Measurements from ENCODE around the gene RFNG.

Gene RFNG

GRCh38 chr17:82097184-82097918 is 45.7 kb upstream of the RFNG start:
- H3K27ac ChIP-seq: peak overlapping the region; percentile 97
- TF ChIP-seq ZFX (IDR thresholded peaks at IDR 0.05; ENCODE audit: borderline replicate concordance): no peak
- no peak for TF ChIP-seq CTCF (IDR thresholded peaks at IDR 0.05)

- peak overlapping the region; percentile 97 for H3K27ac ChIP-seq
These were observed 45.1 kb upstream of the RFNG start for GRCh38 chr17:82096709-82097183.

DNA sequence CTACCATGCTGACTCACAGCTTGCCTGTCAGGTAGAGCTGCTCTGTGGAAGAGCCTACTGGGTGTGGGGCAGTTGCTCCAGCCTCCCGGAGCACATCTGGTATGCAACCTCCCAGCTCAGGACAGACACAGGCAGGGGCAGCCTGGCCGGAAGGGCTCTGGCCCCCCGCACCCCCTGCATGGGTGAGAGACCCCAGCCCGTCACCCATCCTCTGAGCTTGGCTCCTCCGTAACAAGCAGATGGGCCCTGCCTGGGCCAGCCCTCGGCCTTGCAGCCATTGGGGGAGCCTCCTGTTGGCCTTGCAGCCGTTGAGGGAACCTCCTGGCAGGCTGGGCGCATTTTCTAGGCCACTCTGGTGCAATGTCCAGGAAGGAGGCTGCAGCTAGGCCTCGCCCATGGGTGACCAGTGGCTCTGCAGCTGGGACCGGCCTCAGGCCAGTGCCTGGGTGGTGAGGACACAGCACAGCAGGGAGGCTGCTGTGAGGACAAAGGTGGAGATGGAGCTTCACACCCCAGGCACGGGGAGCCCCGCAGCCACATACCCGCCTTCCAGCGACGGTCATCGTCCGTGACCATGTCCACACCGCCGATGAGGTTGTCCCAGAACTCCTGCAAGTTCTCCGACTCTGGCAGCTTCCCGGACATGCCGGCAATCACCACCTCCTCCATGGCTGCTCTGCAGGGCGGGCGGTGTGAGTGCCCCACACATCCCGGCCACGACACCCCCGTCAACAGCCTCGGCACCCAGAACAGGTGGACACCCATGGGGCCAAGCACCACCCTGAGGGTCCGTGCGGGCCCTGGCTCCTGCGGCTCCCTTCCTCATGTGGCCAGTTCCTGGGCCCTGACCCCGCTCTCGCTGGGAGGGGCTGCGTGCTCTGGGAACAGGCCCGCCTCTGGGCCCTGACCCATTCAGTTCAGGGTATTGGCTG is 44.4 kb upstream of the RFNG start:
- H3K27ac ChIP-seq: peak overlapping the region; percentile 97
- TF ChIP-seq CTCF (IDR thresholded peaks at IDR 0.05) (no peak), ZFX (IDR thresholded peaks at IDR 0.05; ENCODE audit: borderline replicate concordance) (no peak)

More at GRCh38 chr17:82096709-82097183, 45.1 kb upstream of the RFNG start:
- TF ChIP-seq CTCF (IDR thresholded peaks at IDR 0.05): no peak
- TF ChIP-seq ZFX (IDR thresholded peaks at IDR 0.05; ENCODE audit: borderline replicate concordance): no peak

GRCh38 chr17:82094931-82095776 is 43.5 kb upstream of the RFNG start:
- H3K27ac ChIP-seq: peak overlapping the region; percentile 97
- TF ChIP-seq CTCF (IDR thresholded peaks at IDR 0.05) (no peak), ZFX (IDR thresholded peaks at IDR 0.05; ENCODE audit: borderline replicate concordance) (no peak)

DNA sequence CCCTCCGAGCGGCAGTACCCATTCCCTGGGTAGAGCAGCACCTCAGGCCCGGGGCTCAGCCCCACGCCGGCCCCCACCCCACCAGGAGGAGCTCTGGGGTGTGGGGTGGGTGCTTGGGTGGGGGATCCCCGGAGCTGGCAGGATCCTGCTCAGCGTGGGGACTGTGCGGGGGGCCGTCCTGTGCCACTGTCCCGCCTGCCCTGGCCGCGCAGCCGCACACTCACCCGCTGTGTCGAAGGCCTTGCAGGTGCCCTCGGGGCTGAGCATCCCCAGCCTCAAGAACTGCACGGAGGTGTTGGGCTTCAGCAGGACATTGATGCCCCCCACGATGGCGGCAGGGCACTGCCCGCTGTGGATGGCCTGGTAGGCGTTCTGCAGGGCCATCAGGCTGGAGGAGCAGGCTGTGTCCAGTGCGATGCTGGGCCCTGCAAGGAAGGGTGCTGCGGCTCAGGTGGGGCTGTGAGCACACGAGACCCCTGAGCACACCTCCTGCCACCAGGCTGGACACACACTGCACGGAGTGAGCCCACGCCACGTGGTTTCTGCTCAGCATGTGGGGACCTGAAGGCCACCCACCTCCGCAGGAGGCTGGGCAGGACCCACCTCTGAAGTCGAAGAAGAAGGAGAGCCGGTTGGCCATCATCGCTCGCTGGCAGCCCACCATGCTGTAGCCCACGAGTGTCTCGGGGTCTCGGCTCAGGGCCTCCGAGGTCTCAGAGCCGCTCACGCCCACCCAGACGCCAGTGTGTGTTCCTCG is 41.6 kb upstream of the RFNG start:
- TF ChIP-seq ZFX (IDR thresholded peaks at IDR 0.05; ENCODE audit: borderline replicate concordance) (no peak), CTCF (IDR thresholded peaks at IDR 0.05) (no peak)
- peak overlapping the region; percentile 25; the same call in 1 of the 2 replicates for H3K27ac ChIP-seq

GRCh38 chr17:82092628-82092994 is 41.0 kb upstream of the RFNG start:
- TF ChIP-seq ZFX (IDR thresholded peaks at IDR 0.05; ENCODE audit: borderline replicate concordance) (no peak), CTCF (IDR thresholded peaks at IDR 0.05) (no peak)
- peak overlapping the region; percentile 25; the same call in 1 of the 2 replicates for H3K27ac ChIP-seq
